Upper lobe of left lung (tissue), 4 donors: ENCODE data around the gene PPP6R1.

Experiments used
- CTCF ChIP-seq, 6 experiments: fragments of 450-650 bp in 4 of 6; fragments of 200-600 bp in 2 of 6; sonication (generic) in 2 of 6; IDR thresholded peaks; one replicate each; pipeline ENCODE4 v1.5.1; 2016 to 2019; ENCODE audit warnings: antibody characterized with exemption in 6 of 6
- POLR2A ChIP-seq, 4 donors: fragments of 450-650 bp; IDR thresholded peaks; one replicate each; pipeline ENCODE4 v1.5.1; 2016 to 2017; ENCODE audit warnings: antibody characterized with exemption in 4 of 4, mild to moderate bottlenecking in 2 of 4

GRCh38 chr19:55266404-55266803 is 7.6 kb upstream of the PPP6R1 start:
- TF ChIP-seq CTCF (IDR thresholded peaks at IDR 0.05) (no peak), POLR2A (IDR thresholded peaks at IDR 0.05) (no peak)
